ENCODE data around the gene RDH14. TPM values are rescaled to one million over a fixed set of nuclear protein-coding genes. Genes with fewer than 3 reads are reported as not detected.

RDH14 gene
- total and polyA plus RNA-seq, 4 donors, result 13.3 to 23.9 (median 15.6) TPM

DNA sequence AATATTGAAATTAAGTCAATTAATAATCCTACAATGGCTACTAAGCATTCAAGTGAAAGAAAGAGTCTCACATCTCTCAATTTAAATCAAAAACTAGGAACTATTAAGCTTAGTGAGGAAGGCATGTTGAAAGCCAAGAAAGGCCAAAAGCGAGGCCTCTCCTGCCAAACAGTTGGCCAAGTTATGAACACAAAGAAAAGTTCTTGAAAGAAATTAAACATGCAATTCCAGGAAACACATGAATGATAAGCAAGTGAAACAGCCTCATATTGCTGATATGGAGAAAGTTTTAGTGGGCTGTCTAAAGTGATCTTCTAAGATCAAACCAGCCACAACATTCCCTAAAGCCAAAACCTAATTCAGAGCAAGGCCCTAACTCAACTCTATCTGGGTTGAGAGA, 11.8 kb downstream of the RDH14 start:
- no peak overlapping the region for H3K4me3 ChIP-seq (ENCODE audit: low read depth in 1 of 3, low read length in 3 of 3)
- no peaks in the 10 kb centered on the region for H3K9me3 ChIP-seq (ENCODE audit: control insufficient read depth in 4 of 4, low read length in 3 of 4)
- no peak for DNase-seq (ENCODE audit: low spot score)
- no peaks in the 10 kb centered on the region for H3K27me3 ChIP-seq (ENCODE audit: control insufficient read depth in 4 of 4, insufficient read depth in 4 of 4, low read length in 3 of 4)
- H3K36me3 ChIP-seq (ENCODE audit: control insufficient read depth in 4 of 4, insufficient read depth in 3 of 4, low read depth in 1 of 4, low read length in 3 of 4), result no peaks in the 10 kb centered on the region
- 91% methylated on average over 1 of the region's 1 CpG for WGBS
- TF ChIP-seq RXRA (IDR thresholded peaks at IDR 0.05) (no peak), RAD21 (IDR thresholded peaks at IDR 0.05) (no peak), GABPA (IDR thresholded peaks at IDR 0.05 in 1 of 2, conservative IDR thresholded peaks at IDR 0.05 in 1 of 2) (no peak)
- peaks cover 0 to 3% (median 1%) of the 10 kb centered on the region in 4 donors for H3K4me1 ChIP-seq (ENCODE audit: control insufficient read depth in 4 of 4, insufficient read depth in 4 of 4, low read length in 3 of 4)
- H3K9ac ChIP-seq (ENCODE audit: low read depth in 1 of 2, low read length in 2 of 2), result no peak overlapping the region
- no peak overlapping the region for H3K27ac ChIP-seq (ENCODE audit: low read depth in 1 of 2, low read length in 2 of 2)

DNA sequence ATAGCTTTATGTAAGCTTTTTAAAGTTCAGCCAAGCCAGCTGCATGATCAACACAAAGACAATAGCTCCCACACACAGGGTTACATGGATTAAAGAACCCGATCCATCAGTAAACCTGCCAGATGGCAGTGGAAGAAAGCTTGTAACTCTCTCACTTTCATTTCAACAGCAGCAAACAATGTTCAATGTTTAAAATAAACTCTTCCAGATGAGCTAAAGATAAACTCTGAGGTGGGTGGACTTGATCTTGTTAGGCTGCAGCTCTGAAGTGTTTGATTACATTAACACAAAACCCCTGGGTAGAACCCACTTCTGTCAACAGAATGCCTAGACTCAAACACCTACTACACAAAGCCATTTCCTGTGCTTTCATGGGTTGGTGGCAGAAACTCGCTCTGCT, 13.9 kb downstream of the RDH14 start:
- TF ChIP-seq GABPA (IDR thresholded peaks at IDR 0.05 in 1 of 2, conservative IDR thresholded peaks at IDR 0.05 in 1 of 2) (no peak), ZBTB33 (IDR thresholded peaks at IDR 0.05) (no peak)
- H3K9me3 ChIP-seq (ENCODE audit: control insufficient read depth in 4 of 4, low read length in 3 of 4), result no peaks in the 10 kb centered on the region
- H3K27ac ChIP-seq (ENCODE audit: low read depth in 1 of 2, low read length in 2 of 2), result no peak overlapping the region
- peaks cover 0 to 1% (median 0%) of the 10 kb centered on the region in 4 donors for H3K4me1 ChIP-seq (ENCODE audit: control insufficient read depth in 4 of 4, insufficient read depth in 4 of 4, low read length in 3 of 4)
- H3K36me3 ChIP-seq (ENCODE audit: control insufficient read depth in 4 of 4, insufficient read depth in 3 of 4, low read depth in 1 of 4, low read length in 3 of 4), result no peaks in the 10 kb centered on the region
- DNase-seq (ENCODE audit: low spot score), result no peak
- no peak overlapping the region for H3K9ac ChIP-seq (ENCODE audit: low read depth in 1 of 2, low read length in 2 of 2)
- no peak overlapping the region for H3K4me3 ChIP-seq (ENCODE audit: low read depth in 1 of 3, low read length in 3 of 3)
- no peaks in the 10 kb centered on the region for H3K27me3 ChIP-seq (ENCODE audit: control insufficient read depth in 4 of 4, insufficient read depth in 4 of 4, low read length in 3 of 4)
- 79% methylated on average over 2 of the region's 2 CpGs for WGBS

GRCh38 chr2:18545384-18545783, 15.1 kb downstream of the RDH14 start:
- H3K36me3 ChIP-seq (ENCODE audit: control insufficient read depth in 4 of 4, insufficient read depth in 3 of 4, low read depth in 1 of 4, low read length in 3 of 4), result no peaks in the 10 kb centered on the region
- H3K9ac ChIP-seq (ENCODE audit: low read depth in 1 of 2, low read length in 2 of 2), result no peak overlapping the region
- 84% methylated on average over 4 of the region's 4 CpGs for WGBS
- no peak for DNase-seq (ENCODE audit: low spot score)
- H3K27ac ChIP-seq (ENCODE audit: low read depth in 1 of 2, low read length in 2 of 2), result no peak overlapping the region
- no peaks in the 10 kb centered on the region for H3K27me3 ChIP-seq (ENCODE audit: control insufficient read depth in 4 of 4, insufficient read depth in 4 of 4, low read length in 3 of 4)
- H3K4me3 ChIP-seq (ENCODE audit: low read depth in 1 of 3, low read length in 3 of 3), result no peak overlapping the region
- no peaks in the 10 kb centered on the region for H3K4me1 ChIP-seq (ENCODE audit: control insufficient read depth in 4 of 4, insufficient read depth in 4 of 4, low read length in 3 of 4)
- TF ChIP-seq RAD21 (IDR thresholded peaks at IDR 0.05), result no peak
- TF ChIP-seq SP1 (IDR thresholded peaks at IDR 0.05), result no peak
- no peak for TF ChIP-seq YY1 (IDR thresholded peaks at IDR 0.05)
- TF ChIP-seq, protein P1, sequence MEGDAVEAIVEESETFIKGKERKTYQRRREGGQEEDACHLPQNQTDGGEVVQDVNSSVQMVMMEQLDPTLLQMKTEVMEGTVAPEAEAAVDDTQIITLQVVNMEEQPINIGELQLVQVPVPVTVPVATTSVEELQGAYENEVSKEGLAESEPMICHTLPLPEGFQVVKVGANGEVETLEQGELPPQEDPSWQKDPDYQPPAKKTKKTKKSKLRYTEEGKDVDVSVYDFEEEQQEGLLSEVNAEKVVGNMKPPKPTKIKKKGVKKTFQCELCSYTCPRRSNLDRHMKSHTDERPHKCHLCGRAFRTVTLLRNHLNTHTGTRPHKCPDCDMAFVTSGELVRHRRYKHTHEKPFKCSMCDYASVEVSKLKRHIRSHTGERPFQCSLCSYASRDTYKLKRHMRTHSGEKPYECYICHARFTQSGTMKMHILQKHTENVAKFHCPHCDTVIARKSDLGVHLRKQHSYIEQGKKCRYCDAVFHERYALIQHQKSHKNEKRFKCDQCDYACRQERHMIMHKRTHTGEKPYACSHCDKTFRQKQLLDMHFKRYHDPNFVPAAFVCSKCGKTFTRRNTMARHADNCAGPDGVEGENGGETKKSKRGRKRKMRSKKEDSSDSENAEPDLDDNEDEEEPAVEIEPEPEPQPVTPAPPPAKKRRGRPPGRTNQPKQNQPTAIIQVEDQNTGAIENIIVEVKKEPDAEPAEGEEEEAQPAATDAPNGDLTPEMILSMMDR (IDR thresholded peaks at IDR 0.05; ENCODE audit: low read depth, low read length, missing input control), result no peak
- no peak for TF ChIP-seq GABPA (IDR thresholded peaks at IDR 0.05 in 1 of 2, conservative IDR thresholded peaks at IDR 0.05 in 1 of 2)
- TF ChIP-seq HNF4A (conservative IDR thresholded peaks at IDR 0.05), result no peak
- TF ChIP-seq ZBTB33 (IDR thresholded peaks at IDR 0.05), result no peak
- no peak for TF ChIP-seq HNF4G (IDR thresholded peaks at IDR 0.05)
- no peak for TF ChIP-seq REST (IDR thresholded peaks at IDR 0.05)
- no peak for TF ChIP-seq TAF1 (conservative IDR thresholded peaks at IDR 0.05)
- TF ChIP-seq FOXA2 (IDR thresholded peaks at IDR 0.05), result no peak
- TF ChIP-seq, protein P2, sequence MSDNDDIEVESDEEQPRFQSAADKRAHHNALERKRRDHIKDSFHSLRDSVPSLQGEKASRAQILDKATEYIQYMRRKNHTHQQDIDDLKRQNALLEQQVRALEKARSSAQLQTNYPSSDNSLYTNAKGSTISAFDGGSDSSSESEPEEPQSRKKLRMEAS (IDR thresholded peaks at IDR 0.05), result no peak
- TF ChIP-seq FOXA1 (IDR thresholded peaks at IDR 0.05), result no peak
- no peak for TF ChIP-seq ATF3 (IDR thresholded peaks at IDR 0.05)
- TF ChIP-seq NR2F2 (IDR thresholded peaks at IDR 0.05), result no peak
- TF ChIP-seq EGR1 (IDR thresholded peaks at IDR 0.05; ENCODE audit: low read depth in 2 of 2), result no peak
- TF ChIP-seq RXRA (IDR thresholded peaks at IDR 0.05), result no peak
- no peaks in the 10 kb centered on the region for H3K9me3 ChIP-seq (ENCODE audit: control insufficient read depth in 4 of 4, low read length in 3 of 4)
